NOMO-1 treated with DMSO at 0.1 percent for 48 hours (cell line): ENCODE measurements around the gene EDN1.

Experiments
- DNase-seq: peaks from one replicate; lab custom pipeline; 2025; ENCODE audit not compliant: unreplicated experiment; lab: John Stamatoyannopoulos, UW

The EDN1 gene

GRCh38 chr6:12344961-12345693, 55.0 kb downstream of the EDN1 start:
- DNase-seq = no peak

- DNase-seq = no peak
These were observed 55.5 kb downstream of the EDN1 start for GRCh38 chr6:12345694-12346058.
